GM18517 (cell line): ENCODE data around the gene BTF3.
A peak's percentile ranks its signal among the peaks of the same experiment; 100 is the strongest.

Experiments
- ATAC-seq: cut with Tn5 transposase; IDR thresholded peaks from one replicate; pipeline ENCODE4 v1.9.1; 2021; ENCODE audit warnings: mild to moderate bottlenecking, moderate library complexity; ENCODE audit not compliant: unreplicated experiment

BTF3 gene

GRCh38 chr5:73519531-73520283, 21.5 kb downstream of the BTF3 start:
- ATAC-seq, result peak; percentile 97

DNA sequence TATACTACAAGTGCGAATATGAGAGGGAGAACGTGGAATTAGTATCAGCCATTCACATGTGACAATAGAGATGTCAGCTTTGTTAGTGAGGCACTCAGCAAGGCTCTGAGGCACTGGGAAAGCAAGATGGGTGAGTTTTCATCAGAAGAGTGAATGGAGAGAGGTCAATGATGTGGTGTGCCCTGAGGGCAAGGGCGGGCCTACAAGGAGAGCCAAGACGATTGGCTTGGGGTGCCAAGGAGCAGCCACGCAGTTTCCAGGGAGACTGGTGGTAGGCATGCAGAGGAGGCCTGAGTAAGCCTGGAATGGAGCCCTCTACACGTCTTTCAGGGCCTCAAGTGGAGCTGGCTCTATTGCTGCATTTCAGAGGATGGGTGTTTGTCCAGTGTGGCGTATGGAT, 24.7 kb downstream of the BTF3 start:
- no peak for ATAC-seq

GRCh38 chr5:73523861-73524260, 25.6 kb downstream of the BTF3 start:
- ATAC-seq, result no peak

- no peak for ATAC-seq
Observed at GRCh38 chr5:73525606-73526203, 27.5 kb downstream of the BTF3 start.

- no peak for ATAC-seq
Observed at GRCh38 chr5:73528248-73528647, 30.0 kb downstream of the BTF3 start.

DNA sequence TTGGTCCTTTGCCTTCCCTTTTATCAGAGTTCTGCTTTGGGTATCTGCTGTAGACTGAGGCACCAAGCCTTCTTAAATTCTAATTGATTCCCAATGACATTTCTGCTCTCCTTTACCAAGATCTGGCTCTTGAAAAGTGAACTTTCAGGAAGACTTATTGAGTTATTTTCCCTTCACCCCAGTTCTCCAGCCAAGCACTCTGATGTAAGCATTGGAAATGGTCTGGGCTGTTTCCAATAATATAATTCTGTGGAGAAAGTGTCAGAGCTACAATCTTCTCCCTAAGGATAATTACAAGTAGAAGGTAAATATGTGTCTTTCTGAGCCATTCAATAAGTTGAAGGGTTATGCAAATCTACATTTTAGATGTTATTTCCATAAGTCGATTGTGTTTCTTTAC, 30.8 kb downstream of the BTF3 start:
- no peak for ATAC-seq

GRCh38 chr5:73531356-73531755, 33.1 kb downstream of the BTF3 start:
- no peak for ATAC-seq

GRCh38 chr5:73532195-73532594, 34.0 kb downstream of the BTF3 start:
- ATAC-seq, result no peak

DNA sequence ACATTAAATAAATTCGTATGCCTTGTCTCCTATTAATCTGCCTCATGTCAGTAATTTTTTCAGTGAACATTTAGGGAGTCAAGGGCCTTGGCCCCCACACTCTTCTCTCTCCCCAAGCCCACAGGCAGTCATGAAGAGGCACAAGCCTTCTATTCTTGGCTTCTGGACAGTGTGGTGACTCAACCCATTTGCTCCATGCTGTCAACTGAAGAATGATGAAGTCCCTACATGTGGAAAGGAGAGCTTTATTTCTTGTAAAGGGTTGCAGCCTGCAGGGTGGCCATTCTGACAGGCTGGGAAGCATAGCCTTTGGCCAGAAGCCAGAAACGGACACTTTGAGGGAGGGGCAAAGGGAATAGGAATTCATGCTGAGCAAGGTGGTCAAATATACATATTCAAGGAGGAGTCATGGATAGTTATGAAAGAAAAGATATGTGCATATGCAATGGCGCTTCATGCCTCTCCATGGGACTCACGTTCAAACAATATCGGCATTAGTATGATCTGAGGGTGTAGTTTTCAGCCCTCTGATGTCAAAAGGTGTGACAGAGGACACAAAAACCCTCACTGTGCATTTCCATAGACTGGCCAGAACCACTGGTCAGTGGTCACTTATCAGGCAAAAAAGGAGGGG, 35.9 kb downstream of the BTF3 start:
- ATAC-seq, result no peak

DNA sequence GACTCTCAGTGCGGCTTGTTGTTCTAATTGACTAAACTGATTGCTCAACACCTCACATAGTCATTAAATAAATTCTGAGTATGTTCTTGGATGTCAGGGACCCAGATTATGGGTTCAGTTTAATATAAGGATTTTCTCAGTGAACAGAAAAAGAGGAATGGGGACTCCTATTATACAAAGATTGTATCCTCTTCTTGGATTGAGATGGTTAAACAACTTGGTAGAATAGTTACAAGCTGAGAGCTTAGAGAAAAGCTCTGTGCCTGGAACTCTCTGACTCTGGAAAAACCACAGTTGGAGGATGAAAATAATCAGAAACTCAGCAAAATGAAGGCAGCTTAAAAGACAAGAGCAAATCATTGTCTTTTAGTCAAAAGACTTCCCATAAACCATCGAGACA, 36.7 kb downstream of the BTF3 start:
- ATAC-seq, result no peak

DNA sequence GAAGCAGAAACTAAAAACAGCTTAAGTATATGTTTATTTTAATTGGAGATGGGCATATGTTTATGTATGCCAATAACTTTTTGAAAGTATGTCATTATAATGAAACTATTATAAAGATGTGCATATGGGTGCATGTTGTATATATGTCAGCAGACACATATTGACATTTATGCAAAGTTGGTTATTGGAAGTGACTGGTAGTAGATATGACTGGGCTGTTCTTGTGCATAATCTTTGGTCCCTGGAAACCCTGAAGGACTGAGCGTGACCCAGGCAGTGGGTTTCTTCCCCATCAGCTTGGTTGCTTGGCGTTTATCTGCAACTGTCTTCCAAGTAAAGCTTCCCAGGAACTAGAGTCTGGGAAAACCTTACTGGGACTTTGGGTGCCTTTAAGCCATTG, 41.5 kb downstream of the BTF3 start:
- no peak for ATAC-seq

- no peak for ATAC-seq
Observed at GRCh38 chr5:73540192-73540591, 42.0 kb downstream of the BTF3 start.

DNA sequence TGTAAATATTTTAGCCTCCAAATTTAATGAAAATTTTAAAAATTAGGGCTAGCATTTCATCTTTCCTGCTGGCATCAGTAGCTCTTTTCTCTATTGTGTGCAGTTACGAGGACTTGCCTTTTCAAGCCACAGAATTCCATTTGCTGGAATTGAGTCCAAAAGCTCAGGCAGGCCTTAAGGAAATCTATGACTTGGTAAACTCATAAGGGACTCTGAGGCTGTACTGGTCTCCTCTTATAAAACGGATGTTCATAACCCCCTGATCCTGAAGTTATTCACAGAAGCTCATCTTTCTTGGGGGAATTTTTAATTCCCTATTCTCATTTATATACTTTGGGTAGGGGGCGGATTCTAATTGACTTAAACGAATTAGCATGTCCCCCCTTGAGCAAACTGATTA, 43.8 kb downstream of the BTF3 start:
- ATAC-seq, result no peak

DNA sequence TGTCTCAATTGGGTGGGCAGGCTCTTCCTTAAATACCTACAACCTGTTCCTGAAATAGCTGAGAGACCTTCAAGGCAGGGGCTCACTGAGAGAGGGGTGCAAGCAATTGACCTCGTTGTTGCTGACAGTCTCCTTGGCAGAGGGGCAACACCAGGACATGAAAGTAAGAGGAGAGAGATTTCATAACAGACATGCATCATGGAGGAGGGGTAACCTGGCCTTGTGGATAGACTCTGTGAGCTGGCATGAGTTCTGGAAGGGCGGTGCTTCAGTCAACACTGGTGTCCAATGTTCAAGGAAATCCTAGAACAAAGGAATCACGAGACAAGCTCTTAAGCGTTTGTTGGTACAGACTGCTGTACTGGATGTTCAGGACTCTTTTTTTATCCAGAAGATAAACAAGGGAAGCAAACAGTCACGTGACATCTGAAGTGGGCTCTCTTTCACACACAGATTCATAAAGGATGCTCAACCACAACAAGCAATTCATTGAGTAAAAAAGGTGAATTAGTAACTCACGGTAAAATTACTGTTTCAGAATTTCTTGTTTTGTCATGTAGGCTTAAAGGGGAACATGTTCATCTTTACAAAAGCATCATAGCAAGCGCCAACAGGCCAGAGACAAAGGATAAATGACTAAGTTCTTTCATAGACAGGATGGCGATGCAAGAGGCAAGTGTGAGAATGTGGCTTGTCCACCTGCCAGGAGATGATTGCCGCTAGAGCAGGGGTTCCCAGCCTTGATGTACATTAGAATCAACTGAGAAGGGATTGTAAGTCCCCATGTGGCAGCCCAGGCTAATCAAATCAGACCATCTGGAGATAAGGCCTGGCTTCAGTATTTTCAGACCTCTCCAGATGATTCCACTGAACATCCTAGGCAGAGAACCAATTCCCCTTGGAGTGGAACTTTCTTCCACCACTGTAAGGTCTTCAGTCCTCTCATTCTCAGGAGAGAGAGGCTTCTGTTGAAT, 46.5 kb downstream of the BTF3 start:
- ATAC-seq, result no peak

GRCh38 chr5:73545403-73545779, 47.1 kb downstream of the BTF3 start:
- ATAC-seq, result no peak

GRCh38 chr5:73550016-73550415, 51.8 kb downstream of the BTF3 start:
- no peak for ATAC-seq

DNA sequence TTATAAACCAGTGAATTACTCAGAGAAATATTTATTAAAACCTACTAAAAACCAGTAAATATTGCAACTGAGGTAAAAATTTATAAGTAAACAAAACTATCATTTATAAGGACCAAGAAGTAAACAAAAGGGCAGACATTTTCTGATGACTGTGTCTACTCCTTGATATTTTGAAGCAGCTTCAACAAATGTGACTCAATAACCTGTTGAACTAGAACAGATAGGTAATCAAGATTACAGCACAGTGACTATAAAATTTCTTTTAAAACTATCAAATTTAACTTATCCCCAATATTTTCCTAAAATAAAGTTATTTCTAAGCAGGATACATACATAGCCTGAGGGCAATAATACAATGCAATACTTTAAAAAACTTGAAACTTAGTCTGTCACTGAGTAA, 54.4 kb downstream of the BTF3 start:
- no peak for ATAC-seq
